Fibroblast of mammary gland (primary cell): ENCODE data around the gene CSMD2.

Experiments
- DNase-seq: peaks from one replicate; pipeline ENCODE4 v3.0.0-alpha.2; 2010; ENCODE audit warnings: low read depth
- H3K4me3 ChIP-seq: 2 replicates; pipeline ENCODE4 v1.5.1; 2011; ENCODE audit warnings: low read depth, mild to moderate bottlenecking, low read length, moderate library complexity; ENCODE audit not compliant: control insufficient read depth
- TF ChIP-seq, protein P1 (sequence below): conservative IDR thresholded peaks from 2 replicates; pipeline ENCODE4 v1.5.1; 2011; ENCODE audit warnings: low read depth, low read length, inconsistent platforms; ENCODE audit not compliant: control insufficient read depth, insufficient read depth

Gene CSMD2

DNA sequence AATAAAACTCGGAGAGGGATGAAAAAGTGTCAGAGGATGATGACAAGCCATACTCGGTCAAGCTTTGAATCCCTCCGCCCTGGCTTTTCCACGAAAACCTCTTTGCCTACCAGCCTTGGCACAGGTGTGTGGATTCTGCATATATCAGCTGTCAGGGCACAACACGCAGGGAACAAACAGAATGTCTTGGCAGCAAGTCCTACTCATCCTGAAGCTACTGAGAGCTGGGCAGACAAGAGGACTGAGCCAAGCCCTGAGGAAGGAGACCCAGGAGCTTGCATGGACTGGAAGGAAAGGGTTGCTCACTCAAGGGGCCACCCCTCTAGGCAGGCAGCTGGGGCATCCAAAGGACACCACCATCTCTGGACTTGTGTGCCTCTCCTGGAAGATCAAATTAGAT is 168.7 kb downstream of the CSMD2 start:
- no peak overlapping the region for H3K4me3 ChIP-seq
- TF ChIP-seq, protein P1, sequence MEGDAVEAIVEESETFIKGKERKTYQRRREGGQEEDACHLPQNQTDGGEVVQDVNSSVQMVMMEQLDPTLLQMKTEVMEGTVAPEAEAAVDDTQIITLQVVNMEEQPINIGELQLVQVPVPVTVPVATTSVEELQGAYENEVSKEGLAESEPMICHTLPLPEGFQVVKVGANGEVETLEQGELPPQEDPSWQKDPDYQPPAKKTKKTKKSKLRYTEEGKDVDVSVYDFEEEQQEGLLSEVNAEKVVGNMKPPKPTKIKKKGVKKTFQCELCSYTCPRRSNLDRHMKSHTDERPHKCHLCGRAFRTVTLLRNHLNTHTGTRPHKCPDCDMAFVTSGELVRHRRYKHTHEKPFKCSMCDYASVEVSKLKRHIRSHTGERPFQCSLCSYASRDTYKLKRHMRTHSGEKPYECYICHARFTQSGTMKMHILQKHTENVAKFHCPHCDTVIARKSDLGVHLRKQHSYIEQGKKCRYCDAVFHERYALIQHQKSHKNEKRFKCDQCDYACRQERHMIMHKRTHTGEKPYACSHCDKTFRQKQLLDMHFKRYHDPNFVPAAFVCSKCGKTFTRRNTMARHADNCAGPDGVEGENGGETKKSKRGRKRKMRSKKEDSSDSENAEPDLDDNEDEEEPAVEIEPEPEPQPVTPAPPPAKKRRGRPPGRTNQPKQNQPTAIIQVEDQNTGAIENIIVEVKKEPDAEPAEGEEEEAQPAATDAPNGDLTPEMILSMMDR: no peak
- no peak for DNase-seq

DNA sequence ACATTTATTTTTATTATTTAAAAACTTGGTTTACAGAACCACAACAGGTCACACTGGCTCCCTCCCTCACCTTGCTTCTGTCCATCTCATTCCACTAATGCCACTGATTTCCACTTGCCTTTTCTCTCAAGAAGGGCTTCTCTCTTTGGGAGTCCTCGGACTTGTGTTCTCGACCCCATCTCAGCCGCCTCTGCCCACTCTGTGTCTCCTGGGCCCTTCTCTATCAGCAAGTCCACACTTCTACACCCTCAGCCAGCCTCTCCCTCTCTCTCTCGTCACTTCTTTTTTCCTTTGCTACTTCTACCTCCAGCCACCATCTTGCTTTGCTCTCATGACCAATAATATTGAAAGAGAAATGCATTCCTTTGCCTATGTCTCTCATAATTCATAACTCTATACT is 171.7 kb downstream of the CSMD2 start:
- H3K4me3 ChIP-seq: no peak overlapping the region
- TF ChIP-seq, protein P1: no peak
- no peak for DNase-seq

GRCh38 chr1:33990281-33990680 is 174.7 kb downstream of the CSMD2 start:
- no peak for DNase-seq
- TF ChIP-seq, protein P1: no peak
- H3K4me3 ChIP-seq: no peak overlapping the region

DNA sequence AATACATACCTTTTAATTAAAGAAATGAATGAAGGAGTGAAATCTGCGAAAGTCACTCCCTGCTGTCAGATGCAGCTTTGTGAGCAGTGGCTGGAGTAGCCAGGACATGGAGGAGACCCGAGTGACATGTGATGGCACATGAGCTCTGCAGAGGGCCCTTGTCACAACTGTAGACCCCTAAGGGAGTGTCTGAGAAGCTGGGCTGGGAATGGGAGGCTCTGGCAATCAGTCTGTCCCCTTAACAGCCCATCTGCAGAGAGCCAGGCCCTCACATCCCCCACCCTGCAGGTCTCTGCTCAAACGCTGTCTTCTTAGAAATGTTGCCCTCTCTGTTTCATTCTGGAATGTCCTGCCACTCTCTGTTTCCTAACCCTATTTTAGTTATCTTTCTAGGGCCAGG is 176.9 kb downstream of the CSMD2 start:
- H3K4me3 ChIP-seq: no peak overlapping the region
- DNase-seq: no peak
- TF ChIP-seq, protein P1: no peak

DNA sequence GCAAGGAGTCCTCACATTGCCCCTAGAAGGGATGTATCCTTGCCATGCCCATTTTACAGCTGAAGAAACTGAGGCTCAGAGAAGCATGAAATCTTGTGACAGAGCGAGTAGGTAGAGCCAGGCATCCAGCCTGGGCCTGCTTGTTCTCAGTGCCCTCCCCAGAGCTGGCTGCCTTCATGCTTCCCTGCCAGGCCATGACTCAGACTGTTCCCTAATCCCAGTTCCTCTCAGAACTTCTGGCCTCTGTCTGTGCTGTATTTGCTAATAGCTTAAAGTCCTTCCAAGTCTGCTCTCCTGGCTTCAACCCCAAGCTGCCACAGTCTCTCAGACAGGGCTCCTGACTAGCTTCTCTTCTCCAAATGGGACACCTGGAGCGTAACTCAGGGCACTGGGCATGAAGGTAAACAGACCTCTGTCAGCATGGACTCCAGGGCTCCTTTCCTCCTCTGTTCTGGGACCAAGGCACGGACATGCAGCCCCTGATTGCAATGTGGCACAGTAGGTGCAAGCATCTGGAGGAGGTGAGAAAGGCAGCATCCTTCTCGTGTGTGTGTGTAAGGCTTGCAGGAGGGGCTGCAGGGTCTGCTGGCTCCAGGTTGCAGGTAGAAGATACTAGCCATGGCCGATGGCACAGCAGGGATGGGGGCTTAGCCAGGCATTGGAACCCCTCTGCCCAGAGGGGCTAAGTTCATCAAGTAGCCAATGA is 178.5 kb downstream of the CSMD2 start:
- TF ChIP-seq, protein P1: no peak
- no peak overlapping the region for H3K4me3 ChIP-seq
- DNase-seq: peak; percentile 76

GRCh38 chr1:33985656-33986055 is 179.4 kb downstream of the CSMD2 start:
- TF ChIP-seq, protein P1: no peak
- peak; percentile 46 for DNase-seq
- no peak overlapping the region for H3K4me3 ChIP-seq

- TF ChIP-seq, protein P1: no peak
- peak; percentile 22 for DNase-seq
- H3K4me3 ChIP-seq: no peak overlapping the region
These were observed 180.0 kb downstream of the CSMD2 start for GRCh38 chr1:33984906-33985565.
